Epithelial cell of proximal tubule (primary cell): ENCODE data around the gene ADGRG7. TPM values are rescaled to one million over a fixed set of nuclear protein-coding genes. Genes with fewer than 3 reads are reported as not detected.

ENCODE experiments used
- DNase-seq: peaks from one replicate; pipeline ENCODE4 v3.0.0-alpha.2; 2011; ENCODE audit warnings: low read depth
- H3K4me3 ChIP-seq: 2 replicates; pipeline ENCODE4 v1.5.1; 2011; ENCODE audit warnings: low read depth, mild to moderate bottlenecking, low read length
- total RNA-seq: library from RNA; depleted of rRNA; stranded (reverse); fragments of >200 nt; gene quantifications from 2 replicates; pipeline ENCODE4 v1.2.3, GENCODE V29; 2015
- TF ChIP-seq, protein P1 (sequence below): conservative IDR thresholded peaks from 2 replicates; pipeline ENCODE4 v1.5.1; 2012; ENCODE audit warnings: low read depth, mild to moderate bottlenecking, low read length

ADGRG7 gene
- total RNA-seq, 1 donor from 2014 or later = not detected

DNA sequence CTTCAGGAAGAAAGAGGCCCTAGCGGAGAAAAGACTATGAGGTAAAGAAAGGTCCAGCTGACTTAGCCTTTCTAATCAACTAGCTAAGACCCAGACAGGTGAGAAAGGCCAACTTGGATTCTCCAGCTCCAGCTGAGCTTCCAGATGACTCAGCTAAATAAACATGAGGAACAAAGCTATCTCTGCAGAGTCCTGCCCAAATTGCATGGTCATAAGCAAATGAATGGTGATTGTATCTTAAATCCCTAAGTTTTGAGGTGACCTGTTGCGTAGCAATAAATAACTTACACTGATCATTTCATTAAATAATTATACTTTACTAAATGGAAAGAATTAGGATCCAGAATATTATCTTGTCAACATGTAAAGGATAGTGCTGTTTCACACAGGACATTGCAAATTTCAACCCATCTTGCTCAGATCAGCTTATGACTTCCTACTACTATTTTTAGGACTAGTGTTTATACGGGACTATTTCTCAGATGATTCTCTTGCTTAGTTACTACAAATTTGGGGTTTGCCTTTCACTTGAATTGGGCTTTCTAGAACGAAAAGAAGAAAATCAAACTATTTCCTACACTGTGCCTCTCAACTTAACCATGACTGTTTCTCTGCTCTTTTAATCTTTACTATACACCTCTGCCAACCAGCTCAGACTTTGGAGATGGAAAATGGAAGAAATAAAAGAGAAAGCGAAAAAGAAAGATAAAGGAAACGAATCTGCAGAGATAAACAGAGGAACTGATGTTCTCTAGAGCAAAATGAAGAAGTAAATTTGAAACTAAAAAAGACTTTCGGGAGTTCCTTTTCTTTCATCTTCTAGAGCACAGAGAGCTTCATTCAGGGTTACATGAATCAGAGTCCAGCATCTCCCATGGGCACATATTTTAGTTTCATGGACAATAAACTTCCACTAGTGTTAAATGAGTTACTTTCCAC is 6.6 kb upstream of the ADGRG7 start:
- TF ChIP-seq, protein P1, sequence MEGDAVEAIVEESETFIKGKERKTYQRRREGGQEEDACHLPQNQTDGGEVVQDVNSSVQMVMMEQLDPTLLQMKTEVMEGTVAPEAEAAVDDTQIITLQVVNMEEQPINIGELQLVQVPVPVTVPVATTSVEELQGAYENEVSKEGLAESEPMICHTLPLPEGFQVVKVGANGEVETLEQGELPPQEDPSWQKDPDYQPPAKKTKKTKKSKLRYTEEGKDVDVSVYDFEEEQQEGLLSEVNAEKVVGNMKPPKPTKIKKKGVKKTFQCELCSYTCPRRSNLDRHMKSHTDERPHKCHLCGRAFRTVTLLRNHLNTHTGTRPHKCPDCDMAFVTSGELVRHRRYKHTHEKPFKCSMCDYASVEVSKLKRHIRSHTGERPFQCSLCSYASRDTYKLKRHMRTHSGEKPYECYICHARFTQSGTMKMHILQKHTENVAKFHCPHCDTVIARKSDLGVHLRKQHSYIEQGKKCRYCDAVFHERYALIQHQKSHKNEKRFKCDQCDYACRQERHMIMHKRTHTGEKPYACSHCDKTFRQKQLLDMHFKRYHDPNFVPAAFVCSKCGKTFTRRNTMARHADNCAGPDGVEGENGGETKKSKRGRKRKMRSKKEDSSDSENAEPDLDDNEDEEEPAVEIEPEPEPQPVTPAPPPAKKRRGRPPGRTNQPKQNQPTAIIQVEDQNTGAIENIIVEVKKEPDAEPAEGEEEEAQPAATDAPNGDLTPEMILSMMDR = no peak
- no peak for DNase-seq

DNA sequence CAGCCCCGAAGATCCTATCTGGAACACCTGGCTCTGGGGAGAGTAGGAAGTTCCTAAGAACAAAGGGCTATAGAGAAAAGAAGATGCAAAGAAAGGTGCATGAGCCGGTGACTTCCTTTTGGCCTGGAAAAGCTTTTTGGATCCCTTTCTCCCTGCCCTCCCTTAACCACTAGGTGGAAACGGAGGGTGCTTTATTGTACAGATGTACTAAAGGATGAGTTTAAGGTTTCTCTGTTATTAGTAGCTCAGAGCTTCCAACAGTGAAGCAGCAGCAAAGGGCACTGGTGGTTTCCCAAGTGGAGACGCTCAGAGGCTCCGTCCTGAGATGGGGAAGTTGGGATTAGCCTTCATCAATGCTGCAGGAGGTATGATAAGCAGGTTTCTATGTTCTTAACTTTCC is 5.9 kb upstream of the ADGRG7 start:
- TF ChIP-seq, protein P1 = peak; percentile 66
- no peak overlapping the region for H3K4me3 ChIP-seq
- DNase-seq = no peak

More for the DNA sequence above, 6.6 kb upstream of the ADGRG7 start:
- H3K4me3 ChIP-seq = no peak overlapping the region

DNA sequence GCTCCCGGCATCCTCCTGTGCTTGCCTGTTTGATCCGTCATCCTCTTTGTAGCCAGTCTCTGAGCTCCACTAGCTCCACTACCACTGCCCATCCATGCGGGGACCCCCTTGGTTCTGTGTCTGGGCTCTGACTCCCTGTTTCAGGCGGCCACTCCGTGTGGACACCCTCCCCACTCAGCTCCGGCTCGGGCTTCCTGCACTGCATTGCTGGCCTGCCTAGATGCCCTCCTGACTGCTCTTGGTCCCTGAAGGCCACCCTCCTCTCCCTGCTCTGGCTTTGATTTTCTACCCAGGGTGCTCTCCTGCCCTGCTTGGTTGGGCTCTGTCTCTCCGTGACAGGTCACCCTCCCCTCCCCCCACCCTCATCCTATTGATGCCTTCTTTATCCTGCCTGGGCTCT is 4.0 kb upstream of the ADGRG7 start:
- no peak overlapping the region for H3K4me3 ChIP-seq
- TF ChIP-seq, protein P1 = no peak
- DNase-seq = no peak

DNA sequence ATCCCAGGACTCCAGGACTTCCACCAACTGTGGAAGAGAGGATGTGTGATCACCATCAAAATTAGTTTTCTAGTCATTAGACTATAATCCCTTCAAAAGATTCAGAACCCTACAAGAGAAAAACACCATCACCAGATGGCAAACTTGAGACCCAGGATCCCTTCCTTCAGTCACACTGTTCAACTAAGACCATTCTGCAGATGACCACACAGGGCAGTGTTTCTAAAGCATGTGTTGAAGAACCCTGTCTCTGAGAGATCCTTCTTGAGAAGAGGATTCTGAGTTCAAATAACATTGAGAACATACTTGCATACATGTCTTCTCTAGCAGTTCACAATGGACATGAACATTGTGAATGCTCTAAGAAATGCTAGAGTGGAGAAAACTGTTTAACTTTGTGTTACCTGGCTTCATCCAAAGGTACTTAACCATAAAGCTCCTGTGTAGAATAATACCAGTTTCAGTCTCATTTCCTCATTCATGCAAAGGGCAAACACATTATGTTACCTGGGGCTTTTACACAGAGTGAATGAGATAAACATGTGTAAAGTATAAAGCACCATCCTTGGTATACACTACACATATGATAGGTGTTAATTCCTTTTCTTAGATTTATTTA is 2.4 kb upstream of the ADGRG7 start:
- H3K4me3 ChIP-seq = no peak overlapping the region
- DNase-seq = no peak
- TF ChIP-seq, protein P1 = no peak

DNA sequence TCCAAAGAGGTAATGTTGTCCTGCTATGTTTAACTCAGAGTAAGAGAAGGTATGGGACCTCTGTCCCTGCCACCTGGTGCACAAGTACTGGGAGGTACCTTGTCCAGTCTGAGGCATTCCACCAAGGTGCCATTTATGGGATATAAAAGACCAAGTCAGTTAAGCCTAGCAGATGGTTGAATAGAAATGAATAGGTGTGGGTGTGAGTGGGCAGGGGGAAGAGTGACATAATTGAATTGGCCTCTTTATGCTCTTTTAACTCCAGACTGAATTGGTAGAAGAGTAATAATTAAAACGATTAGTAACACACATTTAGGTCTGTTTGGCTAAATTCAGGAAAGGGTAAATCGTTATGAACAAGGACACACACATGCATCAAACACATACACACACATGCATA is 562 bp downstream of the ADGRG7 start:
- no peak for DNase-seq
- H3K4me3 ChIP-seq = no peak overlapping the region
- TF ChIP-seq, protein P1 = no peak

DNA sequence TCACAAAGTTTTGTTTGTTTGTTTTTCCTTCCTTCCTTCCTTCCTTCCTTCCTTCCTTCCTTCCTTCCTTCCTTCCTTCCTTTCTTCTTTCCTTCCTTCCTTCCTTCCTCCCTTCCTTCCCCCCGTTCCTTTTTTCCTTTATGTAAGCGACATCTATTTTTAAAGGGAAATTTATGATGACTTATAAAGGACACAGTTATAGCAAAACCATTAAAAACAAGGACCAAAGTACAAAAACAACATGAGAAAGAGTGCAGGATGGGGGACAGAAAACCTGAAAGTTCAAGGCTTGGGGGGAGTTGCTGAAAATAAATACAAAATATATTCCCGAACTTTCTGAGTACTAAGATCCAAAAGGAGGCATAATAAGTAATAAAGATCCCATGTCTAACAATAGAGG is 1.8 kb downstream of the ADGRG7 start:
- DNase-seq = no peak
- H3K4me3 ChIP-seq = no peak overlapping the region
- TF ChIP-seq, protein P1 = no peak
